B cell (primary cell): ENCODE data around the gene ABHD1.

ENCODE experiments used
- CTCF ChIP-seq: fragments of 200-600 bp; IDR thresholded peaks from one replicate; pipeline ENCODE4 v1.8.0; 2022; ENCODE audit warnings: antibody characterized with exemption, mild to moderate bottlenecking
- EZH2 ChIP-seq: IDR thresholded peaks from 2 replicates; pipeline ENCODE4 v1.6.1; 2012; ENCODE audit warnings: borderline replicate concordance, low read depth, mild to moderate bottlenecking, moderate library complexity, low read length; ENCODE audit not compliant: insufficient read depth, poor library complexity, severe bottlenecking

GRCh38 chr2:27091746-27092695 is 31.6 kb upstream of the ABHD1 start:
- TF ChIP-seq CTCF, result no peak
- TF ChIP-seq EZH2, result no peak
